Right lobe of liver (tissue), 6 donors: ENCODE data around the gene IRF8. TPM values are rescaled to one million over a fixed set of nuclear protein-coding genes. Genes with fewer than 3 reads are reported as not detected.
A peak's percentile ranks its signal among the peaks of the same experiment; 100 is the strongest.

Experiments
- ATAC-seq, 4 donors: fragments of 200-7000 bp; cut with Tn5 transposase; one replicate each; pipeline ENCODE4 v1.9.1; 2020; ENCODE audit warnings: mild to moderate bottlenecking in 4 of 4, moderate library complexity in 4 of 4
- DNase-seq, 3 donors: peaks; one replicate each; pipeline ENCODE4 v3.0.0-alpha.2; 2020
- H3K27ac ChIP-seq, 3 donors: fragments of 200-600 bp; one replicate each; pipeline ENCODE4 v1.8.0; 2022
- H3K27me3 ChIP-seq, 2 donors: fragments of 200-600 bp; one replicate each; pipeline ENCODE4 v1.8.0; 2022
- H3K36me3 ChIP-seq, 4 donors: fragments of 200-600 bp; sonication (generic) in 1 of 4; one replicate each; pipeline versions ENCODE4 v1.5.1 to v1.8.0; 2017 to 2022; ENCODE audit warnings: control low read depth in 1 of 4
- H3K4me1 ChIP-seq, 4 donors: fragments of 200-600 bp; sonication (generic) in 1 of 4; one replicate each; pipeline versions ENCODE4 v1.5.1 to v1.8.0; 2017 to 2022; ENCODE audit warnings: control low read depth in 1 of 4
- H3K4me3 ChIP-seq, 3 donors: fragments of 200-600 bp; one replicate each; pipeline ENCODE4 v1.8.0; 2022
- H3K9me3 ChIP-seq, 4 donors: fragments of 200-600 bp; sonication (generic) in 1 of 4; one replicate each; pipeline versions ENCODE4 v1.5.1 to v1.8.0; 2017 to 2022; ENCODE audit warnings: control low read depth in 1 of 4
- CTCF ChIP-seq, 4 donors: fragments of 200-600 bp in 3 of 4; fragments of 450-650 bp in 1 of 4; IDR thresholded peaks; one replicate each; pipeline versions ENCODE4 v1.5.1 to v1.8.0; 2016 to 2022; ENCODE audit warnings: antibody characterized with exemption in 4 of 4, mild to moderate bottlenecking in 2 of 4
- POLR2A ChIP-seq: fragments of 450-650 bp; IDR thresholded peaks from one replicate; pipeline ENCODE4 v1.6.1; 2017; ENCODE audit warnings: antibody characterized with exemption, mild to moderate bottlenecking
- WGBS: methylation state at CpG from one replicate; pipeline ENCODE4 v1.1.6; 2018; ENCODE audit warnings: low coverage, low lambda C conversion rate; ENCODE audit not compliant: insufficient coverage; ENCODE audit errors: missing lambda C conversion rate; 5-methylcytosine and 5-hydroxymethylcytosine counted together
- intact Hi-C, 2 donors: fragments of 100-400 bp; cut with DNase I; formaldehyde crosslinking; loops; one replicate each; pipeline versions ENCODE4 v1.11.2 to v1.14.1; 2022
- total RNA-seq, 6 experiments: library from RNA; depleted of rRNA in 2 of 6; stranded (reverse); fragments of >200 nt in 2 of 6; fragmentation: NEBNext Ultra II Directional in 3 of 6; extraction: Animal tissue kit (Norgen Biotek cat#: 25700) in 3 of 6; gene quantifications; one replicate each; pipeline versions ENCODE4 v1.1.0 to v1.2.4, GENCODE V29; 2016 to 2023
- donor health status: DM: no; HTN: yes; CAD: no.
- donor health status: DM: no; HTN: no; CAD: no.
- donor health status: DM: no; HTN: no; CAD: no.
- donor health status: DM: no; HTN: yes; CAD: no.
- donor health status: DM: no; HTN: yes; CAD: no.

Gene IRF8
- total RNA-seq, 6 experiments from 2014 or later, result 4.8 to 19.6 (median 14.6) TPM

DNA sequence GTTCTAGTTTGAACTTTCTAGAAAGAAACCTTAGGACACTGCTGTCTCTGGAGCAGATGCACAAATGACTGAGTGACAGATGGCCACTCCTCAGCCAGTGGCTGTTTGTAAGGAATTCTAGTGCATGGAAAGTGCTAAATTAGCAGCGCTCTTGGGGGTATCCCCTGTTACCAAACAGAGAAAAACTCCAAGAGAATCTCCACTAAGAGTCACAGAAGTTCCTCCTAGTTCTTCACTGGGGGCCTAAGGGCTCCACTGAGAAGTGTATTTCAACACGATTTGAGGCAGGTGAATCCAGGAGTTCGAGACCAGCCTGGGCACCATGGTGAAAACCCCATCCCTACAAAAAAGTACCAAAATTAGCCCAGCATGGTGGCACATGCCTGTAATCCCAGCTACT, 18.1 kb upstream of the IRF8 start:
- Histone ChIP-seq H3K36me3 (no peaks in the 10 kb centered on the region), H3K27ac (no peak overlapping the region), H3K9me3 (no peaks in the 10 kb centered on the region), H3K4me1 (no peaks in the 10 kb centered on the region), H3K27me3 (no peaks in the 10 kb centered on the region), H3K4me3 (no peak overlapping the region)
- DNase-seq (no peak), ATAC-seq (no peak)
- intact Hi-C loops, result no loop called here
- 71% methylated on average over 3 of the region's 3 CpGs for WGBS
- TF ChIP-seq POLR2A (no peak), CTCF (IDR thresholded peaks at IDR 0.05) (no peak)

- intact Hi-C loops, result no loop called here
- no peaks in the 10 kb centered on the region for H3K4me1 ChIP-seq
- no peak overlapping the region for H3K27ac ChIP-seq
- ATAC-seq, result no peak
- H3K27me3 ChIP-seq, result no peaks in the 10 kb centered on the region
- TF ChIP-seq POLR2A (no peak), CTCF (IDR thresholded peaks at IDR 0.05) (no peak)
- 69% methylated on average over 3 of the region's 3 CpGs for WGBS
- DNase-seq, result no peak
- no peaks in the 10 kb centered on the region for H3K36me3 ChIP-seq
- no peak overlapping the region for H3K4me3 ChIP-seq
- H3K9me3 ChIP-seq, result no peaks in the 10 kb centered on the region
Observed at GRCh38 chr16:85881436-85881835, 17.5 kb upstream of the IRF8 start.

DNA sequence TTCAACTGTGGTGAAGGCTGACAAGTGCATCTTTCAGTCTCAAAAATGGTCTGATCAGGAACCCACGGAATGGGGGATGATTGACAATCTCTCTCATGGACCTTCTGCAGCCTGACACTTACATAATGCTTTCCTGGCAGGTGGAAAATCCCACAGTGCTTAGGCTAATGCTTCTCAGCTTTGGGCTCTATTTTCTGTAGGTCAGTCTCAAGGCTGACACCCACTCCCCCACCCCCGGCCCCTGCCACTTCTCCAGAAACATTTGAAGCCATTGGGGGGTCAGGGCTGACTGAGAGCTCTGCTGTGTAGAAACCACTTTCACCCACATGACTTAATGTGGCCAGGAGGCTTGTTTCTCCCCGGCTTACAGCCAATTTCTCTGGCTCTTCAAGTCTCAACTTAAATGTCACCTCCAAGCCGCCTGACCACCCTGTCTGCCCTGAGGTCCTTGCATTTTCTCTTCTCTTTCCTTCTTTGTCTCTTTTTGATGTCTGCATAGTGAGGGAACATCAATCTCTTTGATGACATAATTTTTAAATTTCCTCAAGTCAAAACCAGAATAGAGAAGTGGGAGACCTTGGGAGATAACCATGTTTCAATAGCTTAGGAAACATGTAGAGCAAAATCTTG, 16.7 kb upstream of the IRF8 start:
- Histone ChIP-seq H3K36me3 (no peaks in the 10 kb centered on the region), H3K9me3 (no peaks in the 10 kb centered on the region), H3K27me3 (no peaks in the 10 kb centered on the region), H3K4me1 (no peaks in the 10 kb centered on the region), H3K4me3 (no peak overlapping the region), H3K27ac (no peak overlapping the region)
- DNase-seq (no peak), ATAC-seq (peak in 1 of 4 donors; percentile 11)
- WGBS, result 71% methylated on average over 4 of the region's 4 CpGs
- intact Hi-C loops, result no loop called here
- no peak for TF ChIP-seq CTCF (IDR thresholded peaks at IDR 0.05)
- no peak for TF ChIP-seq POLR2A

DNA sequence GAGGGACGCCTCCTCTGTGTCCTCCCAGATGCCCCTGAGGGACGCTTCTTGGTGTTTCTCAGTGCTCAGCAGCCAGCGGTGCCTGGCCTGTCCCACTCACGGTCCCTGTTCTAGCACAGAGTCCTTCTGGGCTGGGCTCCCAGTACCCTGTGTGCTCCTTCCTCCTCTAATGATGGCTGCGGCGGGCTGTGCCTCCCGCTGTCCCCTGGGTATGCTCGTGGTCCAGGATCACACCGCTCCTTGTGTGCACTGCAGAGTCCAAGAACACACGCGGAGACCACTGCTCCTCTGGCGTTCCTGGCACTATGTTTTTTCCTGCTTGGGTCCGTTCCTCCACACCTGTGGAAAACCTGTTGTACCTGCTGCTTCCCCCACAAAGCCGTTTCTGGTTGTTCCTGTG, 15.1 kb upstream of the IRF8 start:
- TF ChIP-seq CTCF (IDR thresholded peaks at IDR 0.05) (no peak), POLR2A (no peak)
- intact Hi-C loops, result no loop called here

More for the DNA sequence above, 15.1 kb upstream of the IRF8 start:
- Histone ChIP-seq H3K9me3 (no peaks in the 10 kb centered on the region), H3K4me3 (no peak overlapping the region), H3K4me1 (no peaks in the 10 kb centered on the region), H3K27me3 (no peaks in the 10 kb centered on the region), H3K36me3 (no peaks in the 10 kb centered on the region), H3K27ac (no peak overlapping the region)
- ATAC-seq, result no peak
- no peak for DNase-seq
- WGBS, result 75% methylated on average over 3 of the region's 14 CpGs
